Measurements from ENCODE around the gene PTCD1. TPM values are rescaled to one million over a fixed set of nuclear protein-coding genes. Genes with fewer than 3 reads are reported as not detected.

The PTCD1 gene
- total and polyA plus RNA-seq, 7 experiments from 2014 or later: 3.7 to 10.8 (median 4.3) TPM

- Histone ChIP-seq H3K27me3 (ENCODE audit: control insufficient read depth in 2 of 2, insufficient read depth in 2 of 2, low read length in 2 of 2) (no peaks in the 10 kb centered on the region), H3K4me3 (ENCODE audit: low read length) (peak within 1 kb of the TSS; percentile 89), H3K27ac (ENCODE audit: low read depth, low read length) (peak within 1 kb of the TSS; percentile 93), H3K4me1 (ENCODE audit: control insufficient read depth in 2 of 2, insufficient read depth in 2 of 2, low read length in 2 of 2) (peaks cover 26 to 37% of the 10 kb centered on the region in 2 donors), H3K9me3 (ENCODE audit: control insufficient read depth in 2 of 3, low read length in 3 of 3) (no peaks in the 10 kb centered on the region), H3K36me3 (ENCODE audit: control insufficient read depth in 2 of 3, insufficient read depth in 3 of 3, low read length in 3 of 3) (peaks cover 16 to 49% (median 18%) of the 10 kb centered on the region in 3 experiments)
- H3K4me1 Mint-ChIP-seq: peaks cover 37 to 67% (median 50%) of the 10 kb centered on the region in 7 donors
- ChIA-PET CTCF (interaction anchor here (0.5 to 1.3 kb wide), 11 partner anchors 16 to 1677 kb away, joined by 3 to 11 read pairs (median 3); partner anchors contain the start of gene TRIM56), POLR2A (interaction anchor here (0.7 to 5.0 kb wide), 21 partner anchors 9 to 1021 kb away, joined by 3 to 62 read pairs (median 6); partner anchors contain the start of genes ARPC1A, ARPC1B, CPSF4 and MEPCE)
- H3K27me3 Mint-ChIP-seq: no peaks in the 10 kb centered on the region
- H3K9me3 Mint-ChIP-seq: peaks cover 0 to 2% (median 0%) of the 10 kb centered on the region in 11 donors
- ATAC-seq (peak; percentile 96), DNase-seq (peak; percentile 92 to 100 (median 98))
- H3K4me3 Mint-ChIP-seq: peak within 1 kb of the TSS; percentile 91 to 98 (median 96)
- H3K36me3 Mint-ChIP-seq: peaks cover 4 to 26% (median 13%) of the 10 kb centered on the region in 5 donors
- intact Hi-C loops (cut with micrococcal nuclease): loop anchor here (1.0 to 10.0 kb wide), 19 partner anchors 15 to 676 kb away; partner anchors contain the start of genes ARPC1A (in 2 of the 2), ARPC1B (in 2 of the 2), ATP5MF (in 2 of the 2) and CPSF4 (in 2 of the 2)
- H3K27ac Mint-ChIP-seq: peak within 1 kb of the TSS; percentile 94 to 98 (median 97)
These were observed 30.0 kb downstream of the PTCD1 start, which contains the start of the genes BUD31 and PDAP1 for GRCh38 chr7:99408379-99409191. Gene BUD31 (plus strand): TSS chr7:99408969. CDS start chr7:99411093, 2,124 bp downstream. Gene PDAP1 (minus strand): TSS chr7:99408597. CDS start chr7:99408548, 49 bp downstream.

- DNase-seq: peak in 6 of 9 donors; percentile 10 to 31 (median 19)
- CTCF ChIA-PET: interaction anchor here (0.6 to 0.9 kb wide), 2 partner anchors 17 to 59 kb away, joined by 3 to 4 read pairs; no protein-coding TSS in a partner anchor
These were observed 30.7 kb downstream of the PTCD1 start for GRCh38 chr7:99407872-99408378.

GRCh38 chr7:99406557-99406956, 32.0 kb downstream of the PTCD1 start:
- Histone ChIP-seq H3K27ac (ENCODE audit: low read depth, low read length) (peak overlapping the region; percentile 93), H3K4me1 (ENCODE audit: control insufficient read depth in 2 of 2, insufficient read depth in 2 of 2, low read length in 2 of 2) (peaks cover 26 to 37% of the 10 kb centered on the region in 2 donors), H3K27me3 (ENCODE audit: control insufficient read depth in 2 of 2, insufficient read depth in 2 of 2, low read length in 2 of 2) (no peaks in the 10 kb centered on the region), H3K4me3 (ENCODE audit: low read length) (no peak overlapping the region), H3K36me3 (ENCODE audit: control insufficient read depth in 2 of 3, insufficient read depth in 3 of 3, low read length in 3 of 3) (peaks cover 11 to 48% (median 15%) of the 10 kb centered on the region in 3 experiments), H3K9me3 (ENCODE audit: control insufficient read depth in 2 of 3, low read length in 3 of 3) (no peaks in the 10 kb centered on the region)
- no peak for DNase-seq
- peaks cover 0 to 5% (median 0%) of the 10 kb centered on the region in 11 donors for H3K9me3 Mint-ChIP-seq
- H3K4me1 Mint-ChIP-seq: peaks cover 43 to 68% (median 47%) of the 10 kb centered on the region in 7 donors
- ATAC-seq: no peak
- H3K4me3 Mint-ChIP-seq: peak overlapping the region; percentile 29 to 98 (median 96)
- peak overlapping the region; percentile 90 to 97 (median 97) for H3K27ac Mint-ChIP-seq
- ChIA-PET POLR2A (interaction anchor here (1.1 to 5.0 kb wide), 9 partner anchors 7 to 151 kb away, joined by 3 to 62 read pairs (median 22); partner anchors contain the start of genes ARPC1B, ZNF394 and ZNF655), CTCF (interaction anchor here (1.0 kb wide), 1 partner anchor 41 kb away, joined by 3 read pairs; no protein-coding TSS in a partner anchor)
- peaks cover 11 to 29% (median 14%) of the 10 kb centered on the region in 5 donors for H3K36me3 Mint-ChIP-seq
- H3K27me3 Mint-ChIP-seq: no peaks in the 10 kb centered on the region
- intact Hi-C loops (cut with micrococcal nuclease): loop anchor here (5.0 to 10.0 kb wide), 3 partner anchors 34 to 678 kb away; partner anchors contain the start of genes ARPC1B (in 1 of the 2), COPS6 (in 1 of the 2), SMURF1 (in 1 of the 2) and ZNF3 (in 1 of the 2)

More at GRCh38 chr7:99407872-99408378, 30.7 kb downstream of the PTCD1 start:
- H3K4me3 Mint-ChIP-seq: peak overlapping the region; percentile 91 to 98 (median 96)
- intact Hi-C loops (cut with micrococcal nuclease): loop anchor here (1.0 to 10.0 kb wide), 19 partner anchors 15 to 677 kb away; partner anchors contain the start of genes ARPC1A (in 2 of the 2), ARPC1B (in 2 of the 2), ATP5MF (in 2 of the 2) and ZNF3 (in 2 of the 2)
- Histone ChIP-seq H3K4me3 (ENCODE audit: low read length) (peak overlapping the region; percentile 89), H3K36me3 (ENCODE audit: control insufficient read depth in 2 of 3, insufficient read depth in 3 of 3, low read length in 3 of 3) (peaks cover 18 to 49% (median 19%) of the 10 kb centered on the region in 3 experiments), H3K27me3 (ENCODE audit: control insufficient read depth in 2 of 2, insufficient read depth in 2 of 2, low read length in 2 of 2) (no peaks in the 10 kb centered on the region), H3K4me1 (ENCODE audit: control insufficient read depth in 2 of 2, insufficient read depth in 2 of 2, low read length in 2 of 2) (peaks cover 26 to 37% of the 10 kb centered on the region in 2 donors), H3K9me3 (ENCODE audit: control insufficient read depth in 2 of 3, low read length in 3 of 3) (no peaks in the 10 kb centered on the region), H3K27ac (ENCODE audit: low read depth, low read length) (peak overlapping the region; percentile 93)
- peaks cover 10 to 28% (median 15%) of the 10 kb centered on the region in 5 donors for H3K36me3 Mint-ChIP-seq
- H3K27ac Mint-ChIP-seq: peak overlapping the region; percentile 94 to 98 (median 97)
- peaks cover 0 to 4% (median 0%) of the 10 kb centered on the region in 11 donors for H3K9me3 Mint-ChIP-seq
- H3K27me3 Mint-ChIP-seq: no peaks in the 10 kb centered on the region
- no peak for ATAC-seq
- H3K4me1 Mint-ChIP-seq: peaks cover 41 to 69% (median 45%) of the 10 kb centered on the region in 7 donors
- POLR2A ChIA-PET: interaction anchor here (0.5 to 5.0 kb wide), 17 partner anchors 9 to 1021 kb away, joined by 3 to 62 read pairs (median 6); partner anchors contain the start of genes ARPC1A, ARPC1B, CPSF4 and MEPCE

- Mint-ChIP-seq H3K36me3 (peaks cover 12 to 28% (median 14%) of the 10 kb centered on the region in 5 donors), H3K4me1 (peaks cover 30 to 60% (median 38%) of the 10 kb centered on the region in 7 donors), H3K27ac (peak overlapping the region in 5 of 9 donors; percentile 20 to 75 (median 56)), H3K27me3 (no peaks in the 10 kb centered on the region), H3K4me3 (peak overlapping the region in 1 of 10 donors; percentile 24), H3K9me3 (peaks cover 0 to 5% (median 0%) of the 10 kb centered on the region in 11 donors)
- intact Hi-C loops (cut with micrococcal nuclease): loop anchor here (5.0 to 10.0 kb wide), 3 partner anchors 33 to 680 kb away; partner anchors contain the start of genes ARPC1B (in 1 of the 2), COPS6 (in 1 of the 2), SMURF1 (in 1 of the 2) and ZNF3 (in 1 of the 2)
- no peaks in the 10 kb centered on the region for H3K9me3 ChIP-seq (ENCODE audit: control insufficient read depth in 2 of 3, low read length in 3 of 3)
- H3K36me3 ChIP-seq (ENCODE audit: control insufficient read depth in 2 of 3, insufficient read depth in 3 of 3, low read length in 3 of 3): peaks cover 0 to 48% (median 14%) of the 10 kb centered on the region in 3 experiments
- no peak overlapping the region for H3K4me3 ChIP-seq (ENCODE audit: low read length)
- ChIA-PET CTCF (no interaction called here), POLR2A (interaction anchor here (6.3 kb wide), 1 partner anchor 12 kb away, joined by 24 read pairs; no protein-coding TSS in a partner anchor)
- no peaks in the 10 kb centered on the region for H3K27me3 ChIP-seq (ENCODE audit: control insufficient read depth in 2 of 2, insufficient read depth in 2 of 2, low read length in 2 of 2)
- ATAC-seq: no peak
- peaks cover 19 to 25% of the 10 kb centered on the region in 2 donors for H3K4me1 ChIP-seq (ENCODE audit: control insufficient read depth in 2 of 2, insufficient read depth in 2 of 2, low read length in 2 of 2)
- no peak for DNase-seq
- no peak overlapping the region for H3K27ac ChIP-seq (ENCODE audit: low read depth, low read length)
These were observed 33.6 kb downstream of the PTCD1 start for GRCh38 chr7:99404977-99405320.

- Mint-ChIP-seq H3K4me1 (peaks cover 25 to 55% (median 32%) of the 10 kb centered on the region in 7 donors), H3K9me3 (peaks cover 0 to 5% (median 0%) of the 10 kb centered on the region in 11 donors), H3K4me3 (peak overlapping the region in 1 of 10 donors; percentile 56), H3K27ac (peak overlapping the region in 8 of 9 donors; percentile 43 to 83 (median 72)), H3K36me3 (peaks cover 12 to 28% (median 14%) of the 10 kb centered on the region in 5 donors), H3K27me3 (no peaks in the 10 kb centered on the region)
- DNase-seq (no peak), ATAC-seq (no peak)
- no peaks in the 10 kb centered on the region for H3K27me3 ChIP-seq (ENCODE audit: control insufficient read depth in 2 of 2, insufficient read depth in 2 of 2, low read length in 2 of 2)
- no peak overlapping the region for H3K4me3 ChIP-seq (ENCODE audit: low read length)
- POLR2A ChIA-PET: interaction anchor here (0.7 to 6.3 kb wide), 4 partner anchors 11 to 27 kb away, joined by 3 to 24 read pairs (median 4); no protein-coding TSS in a partner anchor
- H3K4me1 ChIP-seq (ENCODE audit: control insufficient read depth in 2 of 2, insufficient read depth in 2 of 2, low read length in 2 of 2): peaks cover 18 to 21% of the 10 kb centered on the region in 2 donors
- H3K9me3 ChIP-seq (ENCODE audit: control insufficient read depth in 2 of 3, low read length in 3 of 3): no peaks in the 10 kb centered on the region
- no peak overlapping the region for H3K27ac ChIP-seq (ENCODE audit: low read depth, low read length)
- intact Hi-C loops (cut with micrococcal nuclease): loop anchor here in 1 of 2 donors (10.0 kb wide), 1 partner anchor 680 kb away; the partner anchor contains the start of genes COPS6 and ZNF3
- CTCF ChIA-PET: no interaction called here
- H3K36me3 ChIP-seq (ENCODE audit: control insufficient read depth in 2 of 3, insufficient read depth in 3 of 3, low read length in 3 of 3): peaks cover 0 to 54% (median 14%) of the 10 kb centered on the region in 3 experiments
These were observed 34.2 kb downstream of the PTCD1 start for GRCh38 chr7:99404235-99404976.
